Naive thymus-derived CD8-positive, alpha-beta T cell (primary cell): Measurements from ENCODE around the gene TMEM260. TPM values are rescaled to one million over a fixed set of nuclear protein-coding genes. Genes with fewer than 3 reads are reported as not detected.

Source experiments
- ATAC-seq, 2 donors: fragments of 150-1000 bp; cut with Tn5 transposase in 1 of 2; sonication (Bioruptor Pico), chemical (Tn5 transposase) in 1 of 2; 1 replicate in 1 of 2; 2 replicates in 1 of 2; pipeline ENCODE4 v1.10.0; 2021; ENCODE audit warnings: mild to moderate bottlenecking in 2 of 2, moderate library complexity in 2 of 2
- POLR2A ChIA-PET: fragments of 350-600 bp; sonication (Branson Sonifier 250); formaldehyde crosslinking; loops from one replicate; lab custom pipeline; 2021; ENCODE audit warnings: antibody characterized with exemption; lab: Charles Lee
- DNase-seq, 10 donors: peaks; one replicate each; pipeline versions ENCODE4 v3.0.0 to v3.0.0-alpha.2; 2020 to 2022
- H3K27ac Mint-ChIP-seq, 10 donors: one replicate each; pipeline ENCODE4 v1.8.0; 2020 to 2022; ENCODE audit warnings: mild to moderate bottlenecking in 10 of 10, mixed read lengths in 10 of 10, moderate library complexity in 4 of 10, inconsistent platforms in 1 of 10
- H3K27me3 Mint-ChIP-seq, 5 donors: one replicate each; pipeline ENCODE4 v1.8.0; 2021 to 2022; ENCODE audit warnings: mixed read lengths in 5 of 5
- H3K36me3 Mint-ChIP-seq, 3 donors: one replicate each; pipeline ENCODE4 v1.8.0; 2020 to 2022; ENCODE audit warnings: mixed read lengths in 3 of 3, mild to moderate bottlenecking in 2 of 3, inconsistent platforms in 1 of 3
- H3K4me1 Mint-ChIP-seq, 4 donors: one replicate each; pipeline ENCODE4 v1.8.0; 2021 to 2022; ENCODE audit warnings: mixed read lengths in 4 of 4
- H3K4me3 Mint-ChIP-seq, 10 donors: one replicate each; pipeline ENCODE4 v1.8.0; 2020 to 2022; ENCODE audit warnings: mild to moderate bottlenecking in 10 of 10, mixed read lengths in 10 of 10, moderate library complexity in 6 of 10, inconsistent platforms in 1 of 10
- H3K9me3 Mint-ChIP-seq, 9 donors: one replicate each; pipeline ENCODE4 v1.8.0; 2020 to 2022; ENCODE audit warnings: mixed read lengths in 9 of 9, mild to moderate bottlenecking in 3 of 9, inconsistent platforms in 1 of 9, moderate library complexity in 1 of 9
- polyA plus RNA-seq, 3 donors: library from polyadenylated mRNA; unstranded; fragments of 300-500 nt; fragmentation: Illumina TruSeq; gene quantifications; one replicate each; pipeline ENCODE4 v1.2.3, GENCODE V29; 2021
- total RNA-seq, 8 experiments: library from RNA in 2 of 8; stranded (reverse) in 2 of 8; gene quantifications; one replicate each; pipeline ENCODE4 v1.2.3 and lab custom pipeline; 2021 to 2026

The TMEM260 gene
- total RNA-seq (10 to 100 TPM; 31.0 to 33.3 TPM), polyA plus RNA-seq (10 to 100 TPM in 2 of 3 donors, 1 to 10 TPM in 1; 8.9 to 12.2 (median 10.7) TPM), total RNA-seq (lab: John Stamatoyannopoulos, UW) (11.3 to 33.4 (median 24.1) reads per million in 6 experiments)

DNA sequence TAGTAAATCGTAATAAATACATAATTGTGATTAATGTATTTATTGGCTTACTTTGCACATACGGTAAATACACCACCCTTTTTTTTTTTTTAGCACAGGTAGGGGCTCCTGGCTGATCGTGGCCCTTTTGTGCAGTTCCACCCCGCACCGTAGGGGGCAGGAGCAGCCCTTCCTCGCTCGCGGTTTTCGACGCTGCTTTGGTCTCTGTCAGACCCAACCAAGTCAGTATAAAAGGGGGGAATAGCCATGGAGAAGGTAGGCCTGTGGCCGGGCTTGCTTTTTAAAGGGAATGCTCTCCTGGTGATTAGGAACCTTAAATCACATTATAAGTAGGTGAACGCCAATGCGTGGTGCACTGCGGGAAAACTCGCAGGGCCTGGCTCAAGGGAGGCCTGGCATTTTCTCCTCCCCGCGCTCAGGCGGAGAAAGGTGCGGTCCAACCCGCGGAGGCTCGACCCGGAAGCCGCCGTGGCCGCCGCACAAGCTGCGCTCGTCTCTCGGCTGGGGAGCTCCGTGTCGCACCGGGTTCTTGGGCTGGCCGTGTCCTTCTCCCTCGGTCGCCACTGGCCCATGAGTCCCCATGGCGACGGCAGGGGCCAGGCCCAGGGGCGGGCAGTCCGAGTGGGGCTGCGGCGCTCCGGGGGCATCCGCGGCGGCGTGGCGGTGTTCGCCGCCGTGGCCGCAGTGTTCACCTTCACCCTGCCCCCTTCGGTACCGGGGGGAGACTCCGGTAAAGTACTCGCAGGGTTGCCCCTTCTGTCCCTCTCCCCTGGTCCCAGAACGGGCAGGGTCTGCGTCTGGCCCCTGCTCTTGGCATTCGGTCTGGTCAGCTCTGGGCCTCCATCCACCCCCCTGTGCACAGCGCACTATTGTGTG, at the start of gene TMEM260:
TMEM260 (plus strand) TSS at position 454 of the 876 bp plus-strand sequence; CDS start at position 571, 117 bp downstream.
- Mint-ChIP-seq H3K27me3 (no peaks in the 10 kb centered on the region), H3K4me1 (peaks cover 26 to 48% (median 45%) of the 10 kb centered on the region in 4 donors), H3K36me3 (no peaks in the 10 kb centered on the region), H3K9me3 (no peaks in the 10 kb centered on the region), H3K4me3 (peak within 1 kb of the TSS; percentile 87 to 98 (median 94)), H3K27ac (peak within 1 kb of the TSS; percentile 79 to 98 (median 95))
- ATAC-seq (peak; percentile 89), DNase-seq (peak; percentile 81 to 98 (median 90))
- POLR2A ChIA-PET: interaction anchor here (0.5 to 1.6 kb wide), 9 partner anchors 11 to 1848 kb away, joined by 3 to 11 read pairs (median 4); partner anchors contain the start of genes AP5M1, EXOC5, KIAA0586 and NAA30

DNA sequence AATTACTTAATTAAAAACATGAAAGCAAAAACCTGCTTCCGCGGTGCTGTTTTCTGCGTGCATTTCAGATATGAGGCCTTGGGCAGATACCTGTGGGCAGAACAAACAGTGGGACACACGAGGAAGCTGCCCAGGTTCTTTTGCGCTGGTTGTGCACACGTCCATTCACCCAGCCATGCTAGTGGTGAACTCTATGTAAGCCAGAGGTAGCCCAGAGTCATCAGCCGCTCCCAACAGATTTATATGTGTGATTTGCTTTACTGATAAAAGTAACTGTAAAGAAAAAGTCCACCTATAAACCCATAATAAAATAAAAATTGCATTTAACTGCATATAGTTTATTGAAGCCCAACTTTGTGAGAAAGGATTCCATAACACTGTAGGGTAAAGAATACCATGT, 47.1 kb upstream of the TMEM260 start:
- DNase-seq: no peak
- Mint-ChIP-seq H3K9me3 (no peaks in the 10 kb centered on the region), H3K27me3 (peaks cover 4 to 14% (median 10%) of the 10 kb centered on the region in 5 donors), H3K36me3 (no peaks in the 10 kb centered on the region), H3K4me3 (no peak overlapping the region), H3K27ac (no peak overlapping the region), H3K4me1 (no peaks in the 10 kb centered on the region)
- ATAC-seq: no peak
- POLR2A ChIA-PET: no interaction called here

DNA sequence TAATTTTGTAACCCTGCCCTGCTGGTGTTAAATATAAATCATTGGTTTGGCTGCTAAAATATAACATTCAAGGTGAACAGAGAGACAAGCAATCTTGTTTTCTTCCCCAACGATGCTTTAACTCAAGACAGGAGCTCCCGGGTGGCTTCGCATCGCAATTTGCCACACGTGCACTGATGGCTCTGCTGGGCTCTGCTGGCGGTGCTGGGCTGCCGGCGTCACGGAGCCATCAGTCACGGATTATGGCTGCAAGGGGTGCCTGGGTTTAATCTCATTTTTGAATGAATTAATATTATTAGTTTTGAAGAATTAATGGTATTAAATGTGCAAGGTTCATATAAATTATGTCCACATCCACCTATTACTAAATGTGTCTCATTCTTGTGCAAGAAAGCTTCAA, 44.9 kb upstream of the TMEM260 start:
- ATAC-seq (no peak), DNase-seq (no peak)
- POLR2A ChIA-PET: no interaction called here
- Mint-ChIP-seq H3K9me3 (no peaks in the 10 kb centered on the region), H3K4me3 (no peak overlapping the region), H3K36me3 (no peaks in the 10 kb centered on the region), H3K27me3 (peaks cover 4 to 14% (median 10%) of the 10 kb centered on the region in 5 donors), H3K4me1 (no peaks in the 10 kb centered on the region), H3K27ac (no peak overlapping the region)

DNA sequence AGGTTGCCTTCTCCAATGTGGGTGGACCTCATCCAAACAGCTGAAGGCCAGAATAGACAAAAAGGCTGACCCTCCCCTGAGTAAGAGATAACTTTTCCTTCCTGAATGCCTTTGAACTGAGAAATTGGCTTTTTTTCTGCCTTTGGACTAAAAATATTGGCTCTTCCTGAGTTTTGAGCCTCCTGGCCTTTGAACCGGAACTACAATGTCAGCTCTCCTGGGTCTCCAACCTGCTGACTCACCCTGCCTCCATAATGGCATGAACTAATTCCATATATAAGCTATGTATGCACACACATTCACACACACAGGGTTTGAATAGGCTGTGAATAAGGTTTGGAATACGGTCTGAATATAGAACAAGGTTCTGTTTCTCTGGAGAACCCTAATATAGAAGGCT, 39.7 kb upstream of the TMEM260 start:
- Mint-ChIP-seq H3K4me1 (no peaks in the 10 kb centered on the region), H3K4me3 (no peak overlapping the region), H3K9me3 (no peaks in the 10 kb centered on the region), H3K27me3 (peaks cover 0 to 5% (median 2%) of the 10 kb centered on the region in 5 donors), H3K27ac (no peak overlapping the region), H3K36me3 (no peaks in the 10 kb centered on the region)
- POLR2A ChIA-PET: no interaction called here
- no peak for ATAC-seq
- no peak for DNase-seq

DNA sequence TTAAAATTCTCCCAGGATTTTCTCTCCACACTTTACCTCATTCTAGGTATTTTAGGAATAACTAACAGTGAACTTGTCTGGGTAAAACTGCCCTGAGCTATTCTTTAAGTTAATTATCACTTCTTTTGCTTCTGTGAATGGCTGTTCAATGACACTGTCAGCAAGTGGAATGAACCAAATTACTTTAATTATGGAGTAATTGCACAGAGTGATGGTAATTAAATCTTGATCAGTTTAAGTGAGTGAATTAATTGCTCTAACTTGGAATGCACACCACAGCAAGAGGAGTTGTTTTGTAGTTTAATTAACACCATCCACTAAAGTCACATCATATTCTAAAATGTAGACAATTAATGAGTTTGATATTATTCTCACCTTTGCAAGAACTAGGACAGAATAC, 36.2 kb upstream of the TMEM260 start:
- Mint-ChIP-seq H3K4me1 (no peaks in the 10 kb centered on the region), H3K27me3 (peaks cover 0 to 2% (median 0%) of the 10 kb centered on the region in 5 donors), H3K4me3 (no peak overlapping the region), H3K27ac (no peak overlapping the region), H3K36me3 (no peaks in the 10 kb centered on the region), H3K9me3 (no peaks in the 10 kb centered on the region)
- ATAC-seq (no peak), DNase-seq (no peak)
- POLR2A ChIA-PET: no interaction called here

DNA sequence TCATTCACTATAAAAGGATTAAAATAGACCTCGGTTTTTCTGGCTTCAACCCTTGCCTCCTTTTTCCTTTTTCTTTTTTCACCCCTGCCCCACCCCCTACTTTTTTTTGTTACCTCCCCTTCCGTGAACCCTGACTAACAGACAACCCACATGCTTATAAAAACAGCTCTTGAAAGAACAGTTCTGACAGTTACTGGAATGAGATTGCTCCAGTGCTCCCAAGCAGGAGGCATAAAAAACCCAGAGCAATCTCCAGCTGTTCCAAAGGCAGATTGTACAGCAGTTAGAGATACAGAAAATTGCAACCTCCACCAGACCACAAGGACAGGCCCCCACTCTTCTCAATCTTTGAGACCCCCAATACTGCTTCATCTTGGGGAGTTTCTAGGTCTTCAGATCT, 29.9 kb upstream of the TMEM260 start:
- POLR2A ChIA-PET: no interaction called here
- ATAC-seq: no peak

DNA sequence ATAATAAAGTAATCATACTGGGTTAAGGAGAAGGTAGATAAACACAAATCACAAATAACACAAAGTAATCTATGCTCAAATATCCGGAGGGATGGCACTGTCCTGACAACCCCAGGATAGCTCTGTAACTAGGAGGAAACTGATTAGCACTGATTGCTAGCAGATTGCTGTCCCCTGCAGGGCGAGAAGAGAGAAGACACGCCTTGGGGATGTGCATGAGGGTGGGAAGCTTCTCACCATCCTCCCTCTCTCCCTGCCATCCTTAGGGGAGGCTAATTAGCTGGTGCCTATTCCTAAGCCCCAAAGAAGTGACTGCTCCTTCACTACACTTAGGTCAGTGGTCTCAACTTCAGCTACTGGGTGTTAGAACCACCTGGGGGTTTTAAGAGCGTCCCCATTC, 27.0 kb upstream of the TMEM260 start:
- Mint-ChIP-seq H3K4me3 (no peak overlapping the region), H3K9me3 (no peaks in the 10 kb centered on the region), H3K4me1 (no peaks in the 10 kb centered on the region), H3K27me3 (peaks cover 2 to 32% (median 30%) of the 10 kb centered on the region in 5 donors), H3K27ac (no peak overlapping the region), H3K36me3 (no peaks in the 10 kb centered on the region)
- no peak for ATAC-seq
- DNase-seq: no peak
- POLR2A ChIA-PET: no interaction called here

More for the DNA sequence above, 29.9 kb upstream of the TMEM260 start:
- Mint-ChIP-seq H3K36me3 (no peaks in the 10 kb centered on the region), H3K9me3 (no peaks in the 10 kb centered on the region), H3K27me3 (peaks cover 2 to 19% (median 12%) of the 10 kb centered on the region in 5 donors), H3K4me3 (no peak overlapping the region), H3K4me1 (no peaks in the 10 kb centered on the region), H3K27ac (no peak overlapping the region)
- DNase-seq: no peak

DNA sequence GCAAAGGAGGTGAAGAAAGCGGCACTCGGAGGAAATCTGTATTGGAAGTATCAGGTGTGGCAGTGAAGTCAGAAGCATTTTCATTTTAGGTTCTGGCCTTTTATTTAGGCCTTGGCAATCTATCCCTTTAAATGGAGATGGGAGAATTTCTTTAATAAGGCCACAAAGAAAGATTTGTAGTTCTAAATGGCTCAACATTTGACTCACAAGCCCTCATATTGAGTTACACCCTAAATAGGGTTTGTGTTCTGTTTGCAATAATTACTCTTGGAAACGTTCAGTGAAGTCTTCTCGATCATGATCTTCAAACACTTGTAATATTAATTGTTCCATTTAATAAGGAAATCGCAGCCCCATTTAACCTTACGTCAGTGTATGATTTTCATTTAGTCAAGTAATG, 25.3 kb upstream of the TMEM260 start:
- Mint-ChIP-seq H3K27me3 (peaks cover 2 to 39% (median 30%) of the 10 kb centered on the region in 5 donors), H3K4me1 (no peaks in the 10 kb centered on the region), H3K27ac (no peak overlapping the region), H3K9me3 (no peaks in the 10 kb centered on the region), H3K36me3 (no peaks in the 10 kb centered on the region), H3K4me3 (no peak overlapping the region)
- POLR2A ChIA-PET: no interaction called here
- DNase-seq (no peak), ATAC-seq (no peak)

DNA sequence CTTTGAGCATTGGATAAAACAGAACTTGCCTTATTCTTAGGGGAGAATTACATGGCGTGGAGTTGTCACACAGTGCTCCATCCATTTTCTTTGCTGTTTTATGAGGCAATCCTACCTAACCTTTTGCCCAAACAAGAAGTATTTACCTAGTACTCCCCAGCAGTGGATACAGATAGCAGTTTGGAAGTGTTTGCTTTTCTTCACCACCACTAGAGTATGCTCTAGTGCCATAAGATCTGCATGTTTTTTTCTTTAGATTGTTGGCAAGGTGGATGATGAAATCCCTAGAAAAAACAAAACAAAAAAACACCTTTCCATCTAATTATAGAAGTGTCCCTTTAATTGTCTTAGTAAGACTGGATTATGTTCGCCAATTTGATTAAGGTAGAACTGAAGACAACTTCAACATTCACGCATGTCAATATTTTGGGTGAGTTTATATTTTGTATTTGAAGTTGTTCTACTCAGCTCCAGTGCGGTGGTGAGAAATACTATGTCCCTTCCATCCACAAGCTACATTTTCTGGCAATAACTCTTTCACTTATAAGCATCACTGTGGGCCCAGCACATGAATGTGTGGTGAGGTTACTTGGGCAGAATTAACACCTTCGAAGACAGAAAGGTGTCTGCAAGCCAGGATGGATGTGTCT, 23.6 kb upstream of the TMEM260 start:
- DNase-seq: peak in 1 of 10 donors; percentile 6
- H3K9me3 Mint-ChIP-seq: no peaks in the 10 kb centered on the region
- POLR2A ChIA-PET: no interaction called here
- H3K36me3 Mint-ChIP-seq: no peaks in the 10 kb centered on the region
- no peak for ATAC-seq
- no peak overlapping the region for H3K27ac Mint-ChIP-seq
- no peaks in the 10 kb centered on the region for H3K4me1 Mint-ChIP-seq
- no peak overlapping the region for H3K4me3 Mint-ChIP-seq
- H3K27me3 Mint-ChIP-seq: peaks cover 4 to 42% (median 26%) of the 10 kb centered on the region in 5 donors

DNA sequence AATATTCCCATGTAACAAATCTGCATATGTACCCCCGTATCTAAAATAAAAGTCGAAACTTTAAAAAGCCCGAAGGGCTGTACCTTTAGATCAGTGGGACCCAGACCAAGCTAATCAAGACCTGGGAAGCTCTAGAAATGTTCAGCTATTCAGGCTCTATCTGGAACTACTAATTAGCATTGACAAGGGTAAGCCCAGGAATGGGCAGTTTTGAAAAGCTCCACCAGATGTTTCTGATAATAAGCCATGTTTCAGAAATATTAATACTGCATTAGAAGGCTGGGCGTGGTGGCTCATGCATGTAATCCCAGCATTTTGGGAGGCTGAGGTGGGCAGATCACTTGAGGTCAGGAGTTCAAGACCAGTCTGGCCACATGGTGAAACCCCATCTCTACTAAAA, 20.4 kb upstream of the TMEM260 start:
- Mint-ChIP-seq H3K27ac (no peak overlapping the region), H3K27me3 (peaks cover 8 to 52% (median 31%) of the 10 kb centered on the region in 5 donors), H3K4me3 (no peak overlapping the region), H3K9me3 (peaks cover 0 to 15% (median 9%) of the 10 kb centered on the region in 9 donors), H3K36me3 (peaks cover 0 to 13% (median 3%) of the 10 kb centered on the region in 3 donors), H3K4me1 (no peaks in the 10 kb centered on the region)
- DNase-seq (no peak), ATAC-seq (no peak)
- POLR2A ChIA-PET: no interaction called here

DNA sequence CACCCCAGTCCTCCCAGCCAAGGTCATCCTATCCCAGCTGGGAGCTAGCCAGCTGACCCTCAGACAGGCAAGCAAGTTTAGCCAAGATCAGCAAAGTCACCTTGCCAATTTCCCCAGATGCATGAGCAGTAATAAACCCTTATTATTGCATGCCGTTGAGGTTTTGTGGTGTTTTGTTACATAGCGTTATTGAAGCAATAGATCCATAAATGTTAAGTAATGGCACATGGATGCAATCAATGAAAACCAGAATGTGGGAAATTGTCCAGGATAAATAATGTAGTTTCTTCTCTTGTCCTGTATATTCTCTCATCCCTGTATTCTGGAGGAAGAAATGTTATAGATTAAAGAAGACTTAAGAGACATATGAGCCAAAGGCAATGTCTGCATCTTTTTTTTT, 18.0 kb upstream of the TMEM260 start:
- Mint-ChIP-seq H3K27ac (no peak overlapping the region), H3K9me3 (peaks cover 0 to 24% (median 11%) of the 10 kb centered on the region in 9 donors), H3K4me3 (no peak overlapping the region), H3K4me1 (no peaks in the 10 kb centered on the region), H3K36me3 (peaks cover 0 to 13% (median 5%) of the 10 kb centered on the region in 3 donors), H3K27me3 (peaks cover 17 to 56% (median 33%) of the 10 kb centered on the region in 5 donors)
- DNase-seq (no peak), ATAC-seq (no peak)
- POLR2A ChIA-PET: no interaction called here

DNA sequence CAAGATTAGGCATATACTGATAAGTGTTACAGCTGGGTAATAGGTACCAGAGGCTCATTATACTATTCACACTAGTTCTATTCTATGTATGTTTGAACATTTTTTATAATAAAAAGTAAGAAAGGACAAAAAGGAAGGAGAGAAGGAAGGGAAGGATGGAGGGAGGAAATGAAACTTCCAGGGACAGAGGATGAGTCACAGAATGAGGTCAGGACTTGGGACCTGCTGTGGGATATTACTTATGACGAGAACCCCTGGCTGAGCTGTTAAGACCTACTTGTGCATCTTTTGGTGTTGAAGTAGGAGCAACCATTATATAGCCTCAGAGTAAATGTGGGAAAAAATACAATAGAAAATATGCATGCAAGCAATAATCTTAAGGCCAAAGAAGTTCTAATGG, 16.7 kb upstream of the TMEM260 start:
- POLR2A ChIA-PET: no interaction called here
- Mint-ChIP-seq H3K27ac (no peak overlapping the region), H3K27me3 (peaks cover 20 to 56% (median 29%) of the 10 kb centered on the region in 5 donors), H3K9me3 (peaks cover 0 to 24% (median 11%) of the 10 kb centered on the region in 9 donors), H3K4me1 (no peaks in the 10 kb centered on the region), H3K36me3 (peaks cover 0 to 16% (median 5%) of the 10 kb centered on the region in 3 donors), H3K4me3 (no peak overlapping the region)
- DNase-seq: no peak
- no peak for ATAC-seq

DNA sequence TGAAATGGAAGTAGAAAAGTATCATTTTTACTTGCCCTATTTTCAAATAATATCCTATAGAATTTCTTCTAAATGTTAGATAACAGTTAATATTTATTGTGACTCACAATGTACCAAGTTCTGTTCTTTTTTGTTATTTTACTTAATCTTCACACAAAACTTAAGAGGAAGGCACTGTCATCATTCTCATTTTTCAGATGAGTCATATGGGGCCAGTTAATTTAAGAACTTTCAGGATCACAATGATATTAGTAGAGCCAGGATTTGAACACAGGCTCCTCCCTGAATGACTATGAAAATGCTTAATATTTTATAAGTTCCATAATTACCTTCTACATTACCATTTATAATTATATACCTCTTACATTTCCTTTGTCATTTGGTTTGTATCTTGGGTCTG, 10.4 kb upstream of the TMEM260 start:
- no peak overlapping the region for H3K27ac Mint-ChIP-seq
- peaks cover 0 to 11% (median 2%) of the 10 kb centered on the region in 9 donors for H3K9me3 Mint-ChIP-seq
- ATAC-seq (no peak), DNase-seq (no peak)
- POLR2A ChIA-PET: no interaction called here
- H3K36me3 Mint-ChIP-seq: peaks cover 0 to 3% (median 2%) of the 10 kb centered on the region in 3 donors
- no peak overlapping the region for H3K4me3 Mint-ChIP-seq
- H3K4me1 Mint-ChIP-seq: no peaks in the 10 kb centered on the region
- H3K27me3 Mint-ChIP-seq: peaks cover 13 to 29% (median 21%) of the 10 kb centered on the region in 5 donors
